NCI-H2196 treated with DMSO at 0.1 percent for 48 hours (cell line): ENCODE results near the gene EGR1.
"Not testable (repeated sequence)": the region's sequence is repeated elsewhere in the genome, so short reads cannot be mapped to it uniquely, and the experiment has no call there.

Experiments
- DNase-seq: peaks from one replicate; lab custom pipeline; 2025; ENCODE audit not compliant: unreplicated experiment; lab: John Stamatoyannopoulos, UW

The EGR1 gene

GRCh38 chr5:138506370-138507306 is 41.4 kb downstream of the EGR1 start:
- DNase-seq = no peak

- not testable (repeated sequence) for DNase-seq
These were observed 42.2 kb downstream of the EGR1 start for GRCh38 chr5:138507485-138507884.

- no peak for DNase-seq
These were observed 43.7 kb downstream of the EGR1 start for GRCh38 chr5:138508958-138509357.

- DNase-seq = no peak
These were observed 48.7 kb downstream of the EGR1 start for GRCh38 chr5:138514021-138514420.

- no peak for DNase-seq
These were observed 50.4 kb downstream of the EGR1 start for GRCh38 chr5:138515556-138516245.

- DNase-seq = no peak
These were observed 52.2 kb downstream of the EGR1 start for GRCh38 chr5:138517437-138517836.
